ENCODE data around the gene DOCK4. TPM values are rescaled to one million over a fixed set of nuclear protein-coding genes. Genes with fewer than 3 reads are reported as not detected.

The DOCK4 gene
- polyA plus RNA-seq, 2 of the 4 experiments (the other 2 are of a cell fraction) = 13.7 to 15.7 TPM

- FAIRE-seq = peak; percentile 92
- no peak overlapping the region; a peak in 2 of 6 replicates for H3K27ac ChIP-seq
- CTCF ChIA-PET = interaction anchor here (0.6 to 1.7 kb wide), 29 partner anchors 8 to 767 kb away, joined by 3 to 13 read pairs (median 4); partner anchors contain the start of genes IMMP2L and LRRN3
- TF ChIP-seq HOXB5 (CRISPR knock-in tag; IDR thresholded peaks at IDR 0.05) = no peak
- TF ChIP-seq ZNF302 (CRISPR knock-in tag; IDR thresholded peaks at IDR 0.05) = no peak
- TF ChIP-seq HES2 (IDR thresholded peaks at IDR 0.05) = no peak
- no peak for TF ChIP-seq REST (IDR thresholded peaks at IDR 0.05)
- TF ChIP-seq FOSL2 (IDR thresholded peaks at IDR 0.05) = no peak
- peak; percentile 79 for TF ChIP-seq FOSL2 (CRISPR knock-in tag; IDR thresholded peaks at IDR 0.05)
- no peak for TF ChIP-seq ESRRA (IDR thresholded peaks at IDR 0.05; ENCODE audit: borderline replicate concordance, low read length)
- TF ChIP-seq CEBPB (IDR thresholded peaks at IDR 0.05) = peak in 1 of 2 experiments; percentile 51; a peak in 1 of 4 replicates
- TF ChIP-seq FOXS1 (CRISPR knock-in tag; IDR thresholded peaks at IDR 0.05) = no peak
- TF ChIP-seq USF2 (IDR thresholded peaks at IDR 0.05) = no peak
- no peak for TF ChIP-seq NPAS2 (CRISPR knock-in tag; IDR thresholded peaks at IDR 0.05; ENCODE audit: borderline replicate concordance)
- TF ChIP-seq EP300 (IDR thresholded peaks at IDR 0.05) = no peak
- no peak for TF ChIP-seq SREBF2 (IDR thresholded peaks at IDR 0.05)
- TF ChIP-seq ZSCAN20 (CRISPR knock-in tag; IDR thresholded peaks at IDR 0.05) = no peak
- TF ChIP-seq CTCF (IDR thresholded peaks at IDR 0.05) = peak; percentile 96
- no peak for TF ChIP-seq POLR2A (IDR thresholded peaks at IDR 0.05; ENCODE audit: low read length)
- no peak for TF ChIP-seq EHMT2 (IDR thresholded peaks at IDR 0.05; ENCODE audit: low read depth)
- 0 out of 2 replicates have a peak, but pooled peaks have one; percentile 4 for TF ChIP-seq ZC3H11A (IDR thresholded peaks at IDR 0.05)
- TF ChIP-seq RAD21 (conservative IDR thresholded peaks at IDR 0.05 in 1 of 2, IDR thresholded peaks at IDR 0.05 in 1 of 2) = peak; percentile 95 to 98
- no peak for TF ChIP-seq BHLHE40 (IDR thresholded peaks at IDR 0.05; ENCODE audit: low read depth, low read length)
- TF ChIP-seq ATOH8 (CRISPR knock-in tag; IDR thresholded peaks at IDR 0.05; ENCODE audit: low read depth) = no peak
- TF ChIP-seq SMC3 (IDR thresholded peaks at IDR 0.05) = peak; percentile 94
- no peak for TF ChIP-seq HEYL (CRISPR knock-in tag; IDR thresholded peaks at IDR 0.05)
- TF ChIP-seq HMGXB4 (CRISPR knock-in tag; IDR thresholded peaks at IDR 0.05; ENCODE audit: borderline replicate concordance) = no peak
- no peak for TF ChIP-seq RCOR1 (IDR thresholded peaks at IDR 0.05; ENCODE audit: low read depth, low read length)
- TF ChIP-seq BCL3 (IDR thresholded peaks at IDR 0.05) = no peak
- no peak for TF ChIP-seq JUNB (IDR thresholded peaks at IDR 0.05)
- no peak for TF ChIP-seq GATA3 (IDR thresholded peaks at IDR 0.05; ENCODE audit: borderline replicate concordance)
- TF ChIP-seq FOSB (CRISPR knock-in tag; IDR thresholded peaks at IDR 0.05) = no peak
- TF ChIP-seq POLR2AphosphoS2 (conservative IDR thresholded peaks at IDR 0.05; ENCODE audit: low read length) = no peak
Observed at GRCh38 chr7:111735661-111736551, 470.3 kb downstream of the DOCK4 start.

More at GRCh38 chr7:111735661-111736551, 470.3 kb downstream of the DOCK4 start:
- no peak overlapping the region for H3K4me3 ChIP-seq
- 33% methylated on average over 11 of the region's 11 CpGs for WGBS (ENCODE audit: missing lambda C conversion rate)
- DNase-seq (ENCODE audit: low read depth in 1 of 2, low spot score in 1 of 2) = peak; percentile 62 to 75
- POLR2A ChIA-PET = no interaction called here
- H3K4me1 ChIP-seq = peaks cover 13% of the 10 kb centered on the region
- H3K4me2 ChIP-seq = no peak overlapping the region
- ATAC-seq = peak; percentile 71 to 83
- no peaks in the 10 kb centered on the region for H3K9me3 ChIP-seq
